Measurements from ENCODE around the gene DOP1A.

The DOP1A gene

DNA sequence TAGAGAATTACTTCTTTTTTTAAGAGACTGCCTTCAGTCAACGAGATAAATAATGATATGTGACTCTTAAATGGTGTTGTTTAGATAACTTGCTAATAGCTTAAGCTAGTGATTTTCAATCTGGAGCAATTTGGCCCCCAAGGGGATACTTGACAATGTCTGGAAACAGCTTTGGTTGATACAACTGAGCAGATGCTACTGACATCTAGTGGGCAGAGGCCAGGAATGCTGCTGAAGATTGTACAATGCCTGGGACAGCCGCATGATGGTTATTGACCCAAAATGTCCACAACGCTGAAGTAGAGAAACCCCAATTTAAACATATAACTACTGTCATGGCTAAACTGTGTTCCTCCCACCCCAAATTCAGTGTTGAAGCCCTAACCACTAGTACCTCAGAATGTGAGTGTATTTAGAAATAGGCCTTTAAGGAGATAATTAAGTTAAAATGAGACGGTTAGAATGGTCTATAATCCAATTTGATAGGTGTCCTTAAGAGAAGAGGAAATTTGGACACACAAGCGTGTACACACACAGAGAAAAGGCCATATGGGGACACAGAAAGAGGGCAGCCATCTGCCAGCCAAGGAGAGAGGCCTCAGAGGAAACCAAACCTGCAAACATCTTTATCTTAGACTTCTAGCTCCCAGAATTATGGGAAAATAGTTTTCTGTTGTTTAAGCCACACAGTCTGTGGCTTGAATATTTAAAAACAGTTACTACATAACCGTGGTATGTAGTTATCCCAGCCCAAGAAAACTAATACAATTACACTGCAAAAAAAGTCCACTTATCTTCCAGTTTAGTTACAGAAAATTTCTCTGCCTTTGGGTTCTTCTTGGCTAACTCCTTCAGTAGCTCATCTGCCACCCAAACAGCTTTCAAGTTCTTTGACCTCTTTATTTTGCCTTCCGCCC is 147.9 kb downstream of the DOP1A start:
- peak; percentile 57 for DNase-seq

DNA sequence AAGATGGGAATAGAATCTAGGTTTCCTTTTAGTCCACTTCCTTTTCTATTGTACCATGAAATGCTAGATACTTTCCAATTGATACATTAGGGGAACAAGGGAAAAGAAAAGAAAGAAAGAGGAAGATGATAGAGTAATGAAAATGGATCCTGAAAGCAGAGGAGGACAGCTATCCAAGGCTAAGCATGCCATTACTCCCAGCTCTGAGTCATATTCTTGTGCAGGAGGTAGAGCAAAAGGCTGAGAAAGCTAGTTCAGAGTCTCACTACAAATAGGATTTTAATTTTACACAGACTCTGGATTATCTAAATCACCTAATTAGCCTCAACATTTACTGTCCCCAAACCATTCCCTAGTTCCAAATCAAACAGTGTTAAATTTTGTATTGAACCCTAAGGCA is 149.3 kb downstream of the DOP1A start:
- DNase-seq, result no peak

Data from DMS79 treated with DMSO at 0.1 percent for 48 hours (cell line).